IMR-90 (cell line): Measurements from ENCODE around the gene BEGAIN. TPM values are rescaled to one million over a fixed set of nuclear protein-coding genes. Genes with fewer than 3 reads are reported as not detected.

ENCODE experiments used
- ATAC-seq: fragments of 200-7000 bp; cut with Tn5 transposase; 2 replicates; pipeline ENCODE4 v1.9.1; 2020; ENCODE audit warnings: low read depth, mild to moderate bottlenecking, moderate library complexity
- BruUV-seq: library from RNA; stranded (reverse); fragments of 400-500 nt; replicated peaks from 2 replicates; lab custom pipeline; 2021; lab: Mats Ljungman, UMichigan
- CTCF ChIA-PET: fragments of 300-600 bp; formaldehyde crosslinking; extraction: SDS; loops from one replicate; lab custom pipeline; 2021; ENCODE audit warnings: antibody characterized with exemption; lab: Yijun Ruan, JAX
- POLR2A ChIA-PET: fragments of 300-600 bp; sonication (Branson Sonifier 250); formaldehyde crosslinking; loops from one replicate; lab custom pipeline; 2022; ENCODE audit warnings: antibody characterized with exemption; ENCODE audit not compliant: unreplicated experiment; lab: Charles Lee
- DNase-seq: peaks from one replicate; pipeline ENCODE4 v3.0.0; 2013
- H2AFZ ChIP-seq: replicated peaks from 2 replicates; pipeline ENCODE3; 2013; ENCODE audit warnings: low read length, mild to moderate bottlenecking; ENCODE audit not compliant: poor library complexity
- H2AK5ac ChIP-seq: 2 replicates; pipeline ENCODE4 v1.6.1; 2013; ENCODE audit warnings: low read depth, low read length, inconsistent platforms
- H2AK9ac ChIP-seq: replicated peaks from 2 replicates; pipeline ENCODE3; 2013; ENCODE audit warnings: mild to moderate bottlenecking, low read depth, low read length, moderate library complexity; ENCODE audit not compliant: poor library complexity
- H2BK120ac ChIP-seq: 2 replicates; pipeline ENCODE4 v1.6.1; 2013; ENCODE audit warnings: low read depth, low read length, inconsistent platforms
- H2BK15ac ChIP-seq: 3 replicates; pipeline ENCODE4 v1.6.1; 2013; ENCODE audit warnings: low read depth, low read length, inconsistent platforms
- H2BK20ac ChIP-seq: 2 replicates; pipeline ENCODE4 v1.6.1; 2013; ENCODE audit warnings: low read depth, mild to moderate bottlenecking, inconsistent platforms, low read length, moderate library complexity
- H2BK5ac ChIP-seq: 2 replicates; pipeline ENCODE4 v1.6.1; 2013; ENCODE audit warnings: mild to moderate bottlenecking, low read depth, low read length, inconsistent platforms; ENCODE audit not compliant: poor library complexity, severe bottlenecking
- H3K14ac ChIP-seq: replicated peaks from 2 replicates; pipeline ENCODE4 v1.6.1; 2013; ENCODE audit warnings: low read depth, low read length, inconsistent platforms
- H3K18ac ChIP-seq: 2 replicates; pipeline ENCODE4 v1.6.1; 2013; ENCODE audit warnings: low read depth, low read length, control low read depth
- H3K23ac ChIP-seq: 2 replicates; pipeline ENCODE4 v1.6.1; 2013; ENCODE audit warnings: low read depth, low read length, inconsistent platforms
- H3K27ac ChIP-seq: 2 replicates; pipeline ENCODE4 v1.5.1; 2013; ENCODE audit warnings: mild to moderate bottlenecking, control low read depth, low read length; ENCODE audit not compliant: insufficient read depth
- H3K27me3 ChIP-seq: 2 replicates; pipeline ENCODE4 v1.6.1; 2013; ENCODE audit warnings: low read length; ENCODE audit not compliant: control insufficient read depth, insufficient read depth
- H3K36me3 ChIP-seq: 2 replicates; pipeline ENCODE4 v1.6.1; 2013; ENCODE audit warnings: low read length, mixed read lengths; ENCODE audit not compliant: control insufficient read depth, insufficient read depth
- H3K4ac ChIP-seq: 2 replicates; pipeline ENCODE4 v1.6.1; 2013; ENCODE audit warnings: low read depth, low read length, inconsistent platforms
- H3K4me1 ChIP-seq: 2 replicates; pipeline ENCODE4 v1.6.1; 2013; ENCODE audit warnings: low read length, mixed read lengths; ENCODE audit not compliant: control insufficient read depth, insufficient read depth
- H3K4me2 ChIP-seq: 2 replicates; pipeline ENCODE4 v1.6.1; 2013; ENCODE audit warnings: low read depth, mild to moderate bottlenecking, control low read depth, low read length, moderate library complexity
- H3K4me3 ChIP-seq: 2 replicates; pipeline ENCODE4 v1.5.1; 2013; ENCODE audit warnings: low read depth, mild to moderate bottlenecking, control low read depth, low read length, moderate library complexity; ENCODE audit not compliant: insufficient read depth
- H3K56ac ChIP-seq: 2 replicates; pipeline ENCODE4 v1.6.1; 2013; ENCODE audit warnings: low read length, inconsistent platforms; ENCODE audit not compliant: insufficient read depth; ENCODE audit errors: extremely low read depth
- H3K79me1 ChIP-seq, 2 experiments: 2 replicates each; pipeline ENCODE4 v1.6.1; 2013; ENCODE audit warnings: low read length in 2 of 2, inconsistent platforms in 1 of 2, low read depth in 1 of 2
- H3K9ac ChIP-seq: 2 replicates; pipeline ENCODE4 v1.6.1; 2013; ENCODE audit warnings: low read depth, low read length, control low read depth
- H3K9me1 ChIP-seq: 2 replicates; pipeline ENCODE4 v1.6.1; 2013; ENCODE audit warnings: low read length, inconsistent platforms; ENCODE audit not compliant: insufficient read depth
- H3K9me3 ChIP-seq: 2 replicates; pipeline ENCODE4 v1.6.1; 2013; ENCODE audit warnings: low read length; ENCODE audit not compliant: control insufficient read depth, insufficient read depth
- H4K20me1 ChIP-seq: 2 replicates; pipeline ENCODE4 v1.6.1; 2013; ENCODE audit warnings: low read length, inconsistent platforms; ENCODE audit not compliant: insufficient read depth
- H4K5ac ChIP-seq: 2 replicates; pipeline ENCODE4 v1.6.1; 2013; ENCODE audit warnings: mild to moderate bottlenecking, low read depth, low read length, control low read depth
- H4K8ac ChIP-seq, 2 experiments: 2 replicates each; pipeline ENCODE4 v1.6.1; 2013; ENCODE audit warnings: low read depth in 2 of 2, low read length in 2 of 2, control low read depth in 1 of 2, inconsistent platforms in 1 of 2
- H4K91ac ChIP-seq: 2 replicates; pipeline ENCODE4 v1.6.1; 2013; ENCODE audit warnings: low read depth, low read length, inconsistent platforms; ENCODE audit not compliant: insufficient read depth
- CHD1 ChIP-seq: IDR thresholded peaks from 2 replicates; pipeline ENCODE4 v1.6.1; 2012; ENCODE audit warnings: low read depth, low read length, improper control_type of control experiment
- CTCF ChIP-seq: conservative IDR thresholded peaks from 2 replicates; pipeline ENCODE4 v1.5.1; 2012; ENCODE audit warnings: mild to moderate bottlenecking, low read depth, low read length, improper control_type of control experiment
- ELK1 ChIP-seq: fragments of 150-350 bp; IDR thresholded peaks from 2 replicates; pipeline ENCODE4 v1.6.1; 2016; ENCODE audit warnings: low read depth, mild to moderate bottlenecking, low read length, moderate library complexity, borderline replicate concordance
- FOS ChIP-seq: fragments of 150-350 bp; IDR thresholded peaks from 2 replicates; pipeline ENCODE4 v1.6.1; 2016; ENCODE audit warnings: low read depth, low read length
- MAZ ChIP-seq: IDR thresholded peaks from 2 replicates; pipeline ENCODE4 v1.6.1; 2012; ENCODE audit warnings: low read depth, mild to moderate bottlenecking, low read length, improper control_type of control experiment, moderate library complexity, borderline replicate concordance
- MXI1 ChIP-seq: IDR thresholded peaks from 2 replicates; pipeline ENCODE4 v1.6.1; 2012; ENCODE audit warnings: low read depth, mild to moderate bottlenecking, low read length, moderate library complexity, borderline replicate concordance
- POLR2A ChIP-seq: IDR thresholded peaks from 2 replicates; pipeline ENCODE4 v1.6.1; 2012; ENCODE audit warnings: mild to moderate bottlenecking, low read depth, low read length
- RAD21 ChIP-seq: IDR thresholded peaks from 2 replicates; pipeline ENCODE4 v1.6.1; 2012; ENCODE audit warnings: low read length, improper control_type of control experiment
- RCOR1 ChIP-seq: IDR thresholded peaks from 2 replicates; pipeline ENCODE4 v1.6.1; 2012; ENCODE audit warnings: mild to moderate bottlenecking, low read length, improper control_type of control experiment; ENCODE audit not compliant: insufficient replicate concordance
- RFX5 ChIP-seq: IDR thresholded peaks from 2 replicates; pipeline ENCODE4 v1.8.0; 2012; ENCODE audit warnings: low read depth, mild to moderate bottlenecking, low read length, moderate library complexity
- SMC3 ChIP-seq: fragments of 150-350 bp; IDR thresholded peaks from 2 replicates; pipeline ENCODE4 v1.6.1; 2016; ENCODE audit warnings: low read depth, mild to moderate bottlenecking, antibody characterized with exemption, low read length, moderate library complexity
- USF2 ChIP-seq: fragments of 150-350 bp; IDR thresholded peaks from 2 replicates; pipeline ENCODE4 v1.6.1; 2017; ENCODE audit warnings: mild to moderate bottlenecking, antibody characterized with exemption, low read length, low read depth
- WGBS, 2 experiments: methylation state at CpG; one replicate each; pipeline versions ENCODE4 v1.1.5 to v1.1.7; 2013; ENCODE audit warnings: missing lambda C conversion rate in 2 of 2; ENCODE audit not compliant: insufficient read length in 1 of 2; ENCODE audit errors: extremely low coverage in 2 of 2; 5-methylcytosine and 5-hydroxymethylcytosine counted together
- dilution Hi-C: fragments of 300-500 bp; cut with HindIII; formaldehyde crosslinking; loops from one replicate; pipeline ENCODE4 v1.14.3; 2018; ENCODE audit warnings: low sequenced_read_pairs; ENCODE audit not compliant: unreplicated experiment
- in situ Hi-C: fragments of 300-500 bp; cut with MboI; formaldehyde crosslinking; loops from 3 replicates; pipeline ENCODE4 v1.14.3; 2019; ENCODE audit warnings: low sequenced_read_pairs, inconsistent platforms, mixed read lengths
- intact Hi-C: fragments of 100-400 bp; cut with micrococcal nuclease; formaldehyde crosslinking; loops from 2 replicates; pipeline ENCODE4 v1.10.0; 2022
- polyA plus RNA-seq, 3 experiments: library from polyadenylated mRNA; depleted of rRNA; stranded (reverse); fragments of >200 nt; gene quantifications; 2 replicates each; pipeline ENCODE4 v1.2.3, GENCODE V29; 2012; ENCODE audit warnings: low replicate concordance in 1 of 3
- total RNA-seq: library from RNA; depleted of rRNA; stranded (reverse); fragments of >200 nt; gene quantifications from 2 replicates; pipeline ENCODE4 v1.2.3, GENCODE V29; 2012

Gene BEGAIN
- total and polyA plus RNA-seq, 2 of the 4 experiments (the other 2 are of a cell fraction), result 0.18 to 0.99 TPM

DNA sequence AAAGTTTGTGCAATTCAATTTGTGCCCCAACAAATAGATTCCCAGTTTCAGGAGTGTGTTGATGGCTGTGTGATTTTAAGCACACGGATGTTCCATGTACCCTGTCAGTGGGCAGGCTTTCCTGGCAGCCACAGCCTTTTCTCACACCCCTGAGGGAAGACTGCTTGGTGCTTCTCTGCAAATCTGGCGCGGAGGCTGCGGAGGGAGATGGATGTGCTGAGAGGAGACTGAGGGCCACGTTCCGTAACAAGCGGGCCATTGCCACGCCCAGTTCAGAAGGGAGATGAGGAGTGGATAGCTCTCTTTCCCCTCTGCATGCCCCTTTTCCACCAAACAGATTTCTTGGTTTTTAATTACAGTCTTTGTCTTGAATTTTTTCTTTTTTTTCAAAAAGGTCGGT, 89.1 kb downstream of the BEGAIN start:
- TF ChIP-seq RFX5 (no peak), ELK1 (no peak), MXI1 (no peak), RAD21 (no peak), USF2 (no peak), CTCF (no peak), FOS (no peak), POLR2A (no peak), CHD1 (no peak), MAZ (no peak), RCOR1 (no peak), SMC3 (no peak)
- no peak overlapping the region for H3K18ac ChIP-seq
- ChIA-PET CTCF (no interaction called here), POLR2A (no interaction called here)
- H4K91ac ChIP-seq, result no peak overlapping the region
- no peak overlapping the region for H4K5ac ChIP-seq
- H3K4ac ChIP-seq, result no peak overlapping the region
- H4K20me1 ChIP-seq, result peaks cover 31% of the 10 kb centered on the region
- DNase-seq (no peak), ATAC-seq (no peak)
- H3K36me3 ChIP-seq, result no peaks in the 10 kb centered on the region
- no peak overlapping the region for H2BK15ac ChIP-seq
- no peaks in the 10 kb centered on the region for H3K9me1 ChIP-seq
- H3K9ac ChIP-seq, result no peak overlapping the region
- no peak overlapping the region for H2AFZ ChIP-seq
- no peak overlapping the region for H3K56ac ChIP-seq
- no peak overlapping the region for H4K8ac ChIP-seq
- in situ Hi-C loops, result no loop called here
- no peak overlapping the region for H2BK5ac ChIP-seq
- no peak overlapping the region for H3K27ac ChIP-seq
- WGBS, 2 experiments, result no CpG with 5 or more reads among the region's 9 CpGs
- no TSS peak for BruUV-seq
- dilution Hi-C loops, result no loop called here
- intact Hi-C loops, result no loop called here
- no peak overlapping the region for H2AK5ac ChIP-seq
- H3K4me2 ChIP-seq, result no peak overlapping the region
- no peak overlapping the region for H2AK9ac ChIP-seq
- H3K4me3 ChIP-seq, result no peak overlapping the region
- H3K79me1 ChIP-seq, result peaks cover 0 to 6% of the 10 kb centered on the region in 2 experiments; a peak in 1 of 4 replicates
- H2BK120ac ChIP-seq, result no peak overlapping the region
- H2BK20ac ChIP-seq, result no peak overlapping the region
- no peak overlapping the region for H3K14ac ChIP-seq
- no peaks in the 10 kb centered on the region for H3K9me3 ChIP-seq
- H3K23ac ChIP-seq, result no peak overlapping the region
- no peaks in the 10 kb centered on the region for H3K27me3 ChIP-seq
- H3K4me1 ChIP-seq, result no peaks in the 10 kb centered on the region
